Heart left ventricle (tissue), 13 donors: ENCODE data around the gene MEGF10.

ENCODE experiments used
- POLR2A ChIP-seq, 2 donors: fragments of 450-650 bp; IDR thresholded peaks; one replicate each; pipeline ENCODE4 v1.6.1; 2017; ENCODE audit warnings: antibody characterized with exemption in 2 of 2, mild to moderate bottlenecking in 2 of 2, moderate library complexity in 2 of 2
- TF ChIP-seq, protein P1 (sequence below), 12 donors: fragments of 200-600 bp; sonication (generic) in 4 of 12; IDR thresholded peaks; one replicate each; pipeline versions ENCODE4 v1.5.0 to v1.8.0; 2018 to 2022; ENCODE audit warnings: antibody characterized with exemption in 12 of 12, mild to moderate bottlenecking in 5 of 12
- donor health status: ischemic (EF 13 %, LVEDD 7.1; RV severe dilation, severe dysfunction).
- donor health status: DM: no; HTN: yes; CAD: no.
- donor health status: DM: no; HTN: no; CAD: no.
- donor health status: ischemic (EF 25% LVEDD 6.9; RV normal size, moderate dysfunction).
- donor health status: ischemic (EF 25% LVEDD 5.7; RV mildly dilated, moderate dysfunction).
- donor health status: ischemic (EF 35%, LVEDD 5.7; RV mildly dilated, moderate dysfunction).
- donor health status: nonischemic (EF 11% LVEDD 7.7; RV severe dilation, severe dysfunction).
- donor health status: DM: yes; HTN: yes; CAD: no.
- donor health status: PGD.
- donor health status: ischemic (EF 29% LVEDD 5.4; RV normal size, mild dysfunction).
- donor health status: nonischemic (EF 23%, LVEDD 6.1; RV moderate dilation, normal function).

- no peak for TF ChIP-seq POLR2A (IDR thresholded peaks at IDR 0.05)
- TF ChIP-seq, protein P1, sequence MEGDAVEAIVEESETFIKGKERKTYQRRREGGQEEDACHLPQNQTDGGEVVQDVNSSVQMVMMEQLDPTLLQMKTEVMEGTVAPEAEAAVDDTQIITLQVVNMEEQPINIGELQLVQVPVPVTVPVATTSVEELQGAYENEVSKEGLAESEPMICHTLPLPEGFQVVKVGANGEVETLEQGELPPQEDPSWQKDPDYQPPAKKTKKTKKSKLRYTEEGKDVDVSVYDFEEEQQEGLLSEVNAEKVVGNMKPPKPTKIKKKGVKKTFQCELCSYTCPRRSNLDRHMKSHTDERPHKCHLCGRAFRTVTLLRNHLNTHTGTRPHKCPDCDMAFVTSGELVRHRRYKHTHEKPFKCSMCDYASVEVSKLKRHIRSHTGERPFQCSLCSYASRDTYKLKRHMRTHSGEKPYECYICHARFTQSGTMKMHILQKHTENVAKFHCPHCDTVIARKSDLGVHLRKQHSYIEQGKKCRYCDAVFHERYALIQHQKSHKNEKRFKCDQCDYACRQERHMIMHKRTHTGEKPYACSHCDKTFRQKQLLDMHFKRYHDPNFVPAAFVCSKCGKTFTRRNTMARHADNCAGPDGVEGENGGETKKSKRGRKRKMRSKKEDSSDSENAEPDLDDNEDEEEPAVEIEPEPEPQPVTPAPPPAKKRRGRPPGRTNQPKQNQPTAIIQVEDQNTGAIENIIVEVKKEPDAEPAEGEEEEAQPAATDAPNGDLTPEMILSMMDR (IDR thresholded peaks at IDR 0.05) = no peak
Observed at GRCh38 chr5:127321465-127321864, 30.9 kb downstream of the MEGF10 start.
